ENCODE data around the gene URB1.

DNA sequence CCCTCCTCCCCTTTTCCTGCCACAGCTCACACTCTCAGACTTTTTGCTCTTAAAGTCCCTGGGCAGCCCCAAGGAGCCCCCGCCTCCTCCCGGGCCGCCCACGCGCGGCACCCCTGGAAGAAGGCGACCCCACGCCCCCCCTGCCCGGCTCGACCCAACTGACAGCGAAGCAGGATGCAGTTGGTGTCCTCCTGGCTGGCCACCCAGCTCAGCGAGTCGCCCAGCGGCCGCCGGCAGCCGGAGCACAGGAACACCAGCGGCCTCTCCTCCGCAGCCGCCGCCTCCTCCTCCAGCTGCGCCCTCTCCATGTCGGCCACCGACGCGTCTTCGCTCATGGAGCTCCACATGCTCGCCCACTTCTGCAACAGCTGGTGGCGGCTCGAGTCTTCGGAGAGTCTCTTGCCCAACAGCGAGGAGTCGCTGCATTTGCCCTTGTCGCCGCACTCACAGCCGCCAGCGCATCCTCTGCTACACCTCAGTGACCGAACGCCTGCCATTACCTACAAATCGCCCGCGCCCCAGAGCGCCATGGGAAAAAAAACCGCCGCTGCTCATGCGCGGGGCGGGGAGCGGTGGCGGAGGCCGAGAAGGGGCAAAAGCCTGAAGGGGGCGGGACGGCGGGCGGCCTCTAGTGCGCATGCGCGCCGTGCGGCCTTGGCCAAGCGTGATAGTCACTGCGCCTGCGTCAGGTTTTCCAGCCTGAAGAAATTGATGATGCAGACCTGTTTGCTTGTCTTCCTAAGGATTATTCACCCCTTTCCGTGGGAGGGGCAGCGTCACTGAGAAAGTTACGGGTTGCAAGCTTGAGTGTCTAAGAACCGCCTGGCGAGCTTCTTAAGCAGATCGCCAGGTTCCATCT, 114.1 kb downstream of the URB1 start, which contains the start of gene MIS18A:
- TF ChIP-seq EZH2 (IDR thresholded peaks at IDR 0.05; ENCODE audit: low read length) = no peak
- TF ChIP-seq, protein P1, sequence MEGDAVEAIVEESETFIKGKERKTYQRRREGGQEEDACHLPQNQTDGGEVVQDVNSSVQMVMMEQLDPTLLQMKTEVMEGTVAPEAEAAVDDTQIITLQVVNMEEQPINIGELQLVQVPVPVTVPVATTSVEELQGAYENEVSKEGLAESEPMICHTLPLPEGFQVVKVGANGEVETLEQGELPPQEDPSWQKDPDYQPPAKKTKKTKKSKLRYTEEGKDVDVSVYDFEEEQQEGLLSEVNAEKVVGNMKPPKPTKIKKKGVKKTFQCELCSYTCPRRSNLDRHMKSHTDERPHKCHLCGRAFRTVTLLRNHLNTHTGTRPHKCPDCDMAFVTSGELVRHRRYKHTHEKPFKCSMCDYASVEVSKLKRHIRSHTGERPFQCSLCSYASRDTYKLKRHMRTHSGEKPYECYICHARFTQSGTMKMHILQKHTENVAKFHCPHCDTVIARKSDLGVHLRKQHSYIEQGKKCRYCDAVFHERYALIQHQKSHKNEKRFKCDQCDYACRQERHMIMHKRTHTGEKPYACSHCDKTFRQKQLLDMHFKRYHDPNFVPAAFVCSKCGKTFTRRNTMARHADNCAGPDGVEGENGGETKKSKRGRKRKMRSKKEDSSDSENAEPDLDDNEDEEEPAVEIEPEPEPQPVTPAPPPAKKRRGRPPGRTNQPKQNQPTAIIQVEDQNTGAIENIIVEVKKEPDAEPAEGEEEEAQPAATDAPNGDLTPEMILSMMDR (optimal IDR thresholded peaks at IDR 0.05 in 1 of 3, IDR thresholded peaks at IDR 0.05 in 1 of 3, conservative IDR thresholded peaks at IDR 0.05 in 1 of 3; ENCODE audit: extremely low read depth in 1 of 3, insufficient read depth in 2 of 3, low read length in 3 of 3) = no peak

All from keratinocyte (primary cell).